Skeletal muscle satellite cell (primary cell): ENCODE results near the gene OLFML2A.
"Not testable (repeated sequence)": the region's sequence is repeated elsewhere in the genome, so short reads cannot be mapped to it uniquely, and the experiment has no call there.

Experiments
- H3K27me3 ChIP-seq: 2 replicates; pipeline ENCODE4 v1.7.0; 2013; ENCODE audit warnings: low read length; ENCODE audit not compliant: control insufficient read depth, insufficient read depth
- H3K36me3 ChIP-seq: 2 replicates; pipeline ENCODE4 v1.7.0; 2013; ENCODE audit warnings: mild to moderate bottlenecking, control low read depth, low read length; ENCODE audit not compliant: insufficient read depth
- H3K4me1 ChIP-seq: 2 replicates; pipeline ENCODE4 v1.7.0; 2013; ENCODE audit warnings: low read length; ENCODE audit not compliant: control insufficient read depth, insufficient read depth
- H3K4me2 ChIP-seq: 2 replicates; pipeline ENCODE4 v1.7.0; 2013; ENCODE audit warnings: mild to moderate bottlenecking, low read length
- H3K4me3 ChIP-seq: 2 replicates; pipeline ENCODE4 v1.7.0; 2013; ENCODE audit warnings: low read length
- H3K9ac ChIP-seq: 2 replicates; pipeline ENCODE4 v1.7.0; 2013; ENCODE audit warnings: mild to moderate bottlenecking, low read depth, low read length, moderate library complexity
- H3K9me3 ChIP-seq: replicated peaks from 2 replicates; pipeline ENCODE4 v1.7.0; 2013; ENCODE audit warnings: mild to moderate bottlenecking, control low read depth, low read length

Gene OLFML2A

GRCh38 chr9:124818431-124819281 is 41.7 kb downstream of the OLFML2A start:
- H3K9ac ChIP-seq: no peak overlapping the region

GRCh38 chr9:124820698-124821623 is 44.0 kb downstream of the OLFML2A start:
- Histone ChIP-seq H3K9me3 (no peaks in the 10 kb centered on the region), H3K36me3 (no peaks in the 10 kb centered on the region), H3K4me2 (peak overlapping the region; percentile 19), H3K27me3 (no peaks in the 10 kb centered on the region), H3K9ac (peak overlapping the region; percentile 32), H3K4me3 (no peak overlapping the region), H3K4me1 (peaks cover 26% of the 10 kb centered on the region)

More at GRCh38 chr9:124818431-124819281, 41.7 kb downstream of the OLFML2A start:
- Histone ChIP-seq H3K36me3 (no peaks in the 10 kb centered on the region), H3K4me2 (no peak overlapping the region), H3K9me3 (no peaks in the 10 kb centered on the region), H3K27me3 (no peaks in the 10 kb centered on the region), H3K4me1 (peaks cover 26% of the 10 kb centered on the region), H3K4me3 (no peak overlapping the region)

- Histone ChIP-seq H3K9ac (no peak overlapping the region), H3K9me3 (no peaks in the 10 kb centered on the region), H3K4me2 (no peak overlapping the region), H3K4me3 (no peak overlapping the region), H3K36me3 (no peaks in the 10 kb centered on the region), H3K4me1 (peaks cover 20% of the 10 kb centered on the region), H3K27me3 (no peaks in the 10 kb centered on the region)
These were observed 51.8 kb downstream of the OLFML2A start for GRCh38 chr9:124828489-124829333.

GRCh38 chr9:124829334-124829669 is 52.4 kb downstream of the OLFML2A start:
- Histone ChIP-seq H3K4me1 (peaks cover 19% of the 10 kb centered on the region), H3K27me3 (no peaks in the 10 kb centered on the region), H3K4me3 (no peak overlapping the region), H3K4me2 (no peak overlapping the region), H3K9ac (no peak overlapping the region), H3K36me3 (no peaks in the 10 kb centered on the region), H3K9me3 (no peaks in the 10 kb centered on the region)

- no peaks in the 10 kb centered on the region for H3K27me3 ChIP-seq
- H3K36me3 ChIP-seq: no peaks in the 10 kb centered on the region
- no peak overlapping the region for H3K9ac ChIP-seq
- peaks cover 32% of the 10 kb centered on the region for H3K4me1 ChIP-seq
- H3K4me3 ChIP-seq: no peak overlapping the region
- no peaks in the 10 kb centered on the region for H3K9me3 ChIP-seq
- H3K4me2 ChIP-seq: no peak overlapping the region
These were observed 53.7 kb downstream of the OLFML2A start for GRCh38 chr9:124830593-124830992.

GRCh38 chr9:124831642-124832364 is 54.9 kb downstream of the OLFML2A start:
- Histone ChIP-seq H3K27me3 (no peaks in the 10 kb centered on the region), H3K9ac (peak overlapping the region; percentile 3), H3K4me3 (no peak overlapping the region), H3K4me2 (no peak overlapping the region), H3K9me3 (no peaks in the 10 kb centered on the region), H3K36me3 (no peaks in the 10 kb centered on the region), H3K4me1 (peaks cover 32% of the 10 kb centered on the region)

- Histone ChIP-seq H3K4me2 (no peak overlapping the region), H3K4me1 (peaks cover 32% of the 10 kb centered on the region), H3K4me3 (no peak overlapping the region), H3K36me3 (no peaks in the 10 kb centered on the region), H3K9ac (no peak overlapping the region), H3K27me3 (no peaks in the 10 kb centered on the region), H3K9me3 (no peaks in the 10 kb centered on the region)
These were observed 57.7 kb downstream of the OLFML2A start for GRCh38 chr9:124834591-124834990.

- Histone ChIP-seq H3K9ac (no peak overlapping the region), H3K27me3 (no peaks in the 10 kb centered on the region), H3K9me3 (no peaks in the 10 kb centered on the region), H3K4me1 (peaks cover 36% of the 10 kb centered on the region), H3K4me3 (no peak overlapping the region), H3K36me3 (no peaks in the 10 kb centered on the region), H3K4me2 (peak overlapping the region; percentile 14)
These were observed 58.2 kb downstream of the OLFML2A start for GRCh38 chr9:124835026-124835557.

- not testable (repeated sequence) for H3K9ac ChIP-seq
These were observed 61.2 kb downstream of the OLFML2A start for GRCh38 chr9:124838132-124838531.

GRCh38 chr9:124838567-124839275 is 61.8 kb downstream of the OLFML2A start:
- not testable (repeated sequence) for H3K36me3 ChIP-seq, H3K27me3 ChIP-seq, H3K4me3 ChIP-seq, H3K4me2 ChIP-seq, H3K9me3 ChIP-seq, H3K9ac ChIP-seq
- H3K4me1 ChIP-seq: peaks cover 35% of the 10 kb centered on the region

More at GRCh38 chr9:124838132-124838531, 61.2 kb downstream of the OLFML2A start:
- H3K27me3 ChIP-seq, H3K4me2 ChIP-seq, H3K4me3 ChIP-seq, H3K36me3 ChIP-seq, H3K9me3 ChIP-seq: not testable (repeated sequence)
- H3K4me1 ChIP-seq: peaks cover 29% of the 10 kb centered on the region
